Suppressor macrophage treated with lipopolysaccharide for 4 hours (primary cell): ENCODE measurements around the gene PTPRN2.

Source experiments
- DNase-seq: peaks from one replicate; pipeline ENCODE4 v3.0.0-alpha.2; 2020

Gene PTPRN2

GRCh38 chr7:157688533-157689268, 898.9 kb downstream of the PTPRN2 start:
- DNase-seq = no peak

DNA sequence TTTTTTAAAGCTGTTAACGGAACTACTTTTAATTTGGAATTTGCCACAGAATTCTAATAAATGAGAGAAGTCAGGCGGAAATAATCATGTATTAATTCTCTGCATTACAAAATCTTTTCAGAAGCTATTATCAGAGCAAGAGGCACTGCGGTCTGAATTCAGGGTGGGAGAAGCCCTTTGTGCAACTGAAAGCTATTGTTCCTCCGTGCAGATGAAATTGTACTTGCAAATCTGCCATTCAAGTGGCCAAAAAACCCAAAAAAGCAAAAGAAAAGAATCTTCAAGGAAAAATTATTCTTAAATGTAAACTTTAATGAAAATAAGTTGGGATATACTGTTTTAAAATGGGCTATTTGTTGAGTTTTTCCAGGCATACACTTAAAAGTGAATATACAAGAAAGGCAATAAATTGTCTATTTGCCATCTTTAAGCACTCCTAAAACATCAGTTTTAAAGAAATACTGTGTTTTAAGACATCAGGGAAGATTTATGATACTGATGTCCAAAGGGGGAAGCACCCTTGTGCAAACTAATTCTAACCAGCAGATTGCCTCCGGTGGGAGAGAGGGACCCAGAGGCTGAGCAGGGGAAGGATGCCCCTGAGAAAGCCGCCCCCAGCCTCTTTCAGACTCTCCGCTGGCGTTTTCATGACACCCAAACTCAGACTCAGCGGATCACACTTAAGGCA, 899.6 kb downstream of the PTPRN2 start:
- no peak for DNase-seq

GRCh38 chr7:157687158-157687557, 900.5 kb downstream of the PTPRN2 start:
- no peak for DNase-seq

DNA sequence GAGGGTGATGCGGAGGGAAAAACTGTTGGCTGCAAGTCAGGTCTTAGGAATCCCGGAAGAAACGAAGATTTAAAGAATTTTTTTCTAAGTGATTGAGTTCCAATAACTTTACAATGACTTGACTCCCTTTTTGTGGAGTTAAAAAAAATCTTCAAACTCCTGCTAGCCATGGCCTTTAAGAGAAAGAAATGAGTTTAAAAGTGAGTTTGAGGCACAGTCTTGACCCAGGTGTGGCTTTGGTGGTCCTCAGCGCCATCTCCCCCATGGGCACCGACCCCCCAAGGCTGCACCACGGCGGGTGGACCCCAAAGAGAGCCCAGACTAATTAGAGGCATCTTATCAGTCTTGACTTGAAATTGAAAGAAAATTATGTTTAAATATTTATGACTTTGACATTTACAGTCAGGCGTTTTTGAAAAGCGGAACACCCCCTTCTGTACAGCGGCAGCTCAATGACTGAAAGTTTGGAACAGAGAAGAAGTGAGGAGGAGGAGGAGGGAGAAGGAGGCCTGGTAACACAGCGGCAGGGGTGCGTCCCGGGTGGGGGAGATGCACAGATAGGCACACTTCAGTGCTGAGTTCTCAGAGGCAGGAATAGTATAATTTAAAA, 901.2 kb downstream of the PTPRN2 start:
- no peak for DNase-seq

- DNase-seq = no peak
Measured at GRCh38 chr7:157685430-157686284, 902.0 kb downstream of the PTPRN2 start.

- DNase-seq = no peak
Measured at GRCh38 chr7:157684909-157685429, 902.7 kb downstream of the PTPRN2 start.

GRCh38 chr7:157684157-157684908, 903.3 kb downstream of the PTPRN2 start:
- no peak for DNase-seq

DNA sequence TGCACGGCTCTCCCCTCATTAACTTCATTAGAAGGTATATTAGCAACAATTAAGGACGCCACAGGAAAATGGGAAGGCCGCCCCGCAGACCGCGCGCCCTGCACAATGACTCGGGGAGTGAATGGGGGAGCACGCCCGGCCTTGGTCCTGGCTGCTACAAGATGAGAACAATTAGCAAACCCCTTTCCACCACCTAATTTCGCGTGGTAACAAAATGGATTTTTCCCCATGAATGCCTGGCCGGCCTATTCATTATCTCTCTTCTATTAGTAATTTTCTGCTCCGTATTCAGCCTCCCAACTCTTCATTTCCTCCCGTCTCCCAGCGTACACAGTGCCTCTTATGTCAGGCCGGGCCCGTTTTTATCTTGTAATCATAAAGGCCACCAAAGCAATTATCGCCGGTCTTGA, 903.9 kb downstream of the PTPRN2 start:
- no peak for DNase-seq

DNA sequence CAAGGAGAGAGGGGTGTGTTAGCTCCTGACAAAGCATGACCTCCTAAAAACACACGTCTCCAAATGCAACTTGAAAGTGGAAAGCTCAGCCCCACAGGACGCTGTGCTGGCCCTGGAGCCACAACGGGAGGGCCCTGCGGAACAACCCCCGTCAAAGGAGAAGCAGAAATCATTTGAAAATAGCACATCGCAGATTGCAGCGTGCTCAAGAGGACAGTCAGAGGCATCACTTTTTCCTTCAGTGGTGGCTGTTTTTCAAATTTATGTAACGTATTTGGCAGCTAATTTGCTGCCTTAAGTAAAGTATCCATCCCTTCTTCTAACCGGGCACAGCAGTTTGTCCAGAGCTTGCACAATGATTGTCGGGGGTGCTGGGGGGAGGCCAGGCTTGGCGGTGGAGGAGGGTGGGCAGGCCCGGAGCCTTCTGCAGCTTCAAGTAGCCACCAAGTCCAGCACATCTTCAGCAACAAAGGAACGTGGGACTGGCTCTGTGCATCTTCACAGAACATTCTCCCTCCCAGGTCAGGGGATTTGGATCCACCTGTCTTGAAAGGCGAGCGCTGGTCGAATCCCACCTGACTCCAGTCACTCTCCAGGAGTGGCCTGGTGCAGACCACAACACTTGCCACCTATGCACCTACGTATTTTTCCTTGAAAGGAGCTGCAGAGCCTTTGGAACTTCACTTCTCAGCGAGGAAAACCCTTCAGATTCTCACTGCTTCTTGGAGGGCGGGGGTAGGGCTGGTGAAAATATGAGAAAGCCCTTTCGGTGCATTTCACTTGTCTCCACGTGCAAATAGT, 904.5 kb downstream of the PTPRN2 start:
- no peak for DNase-seq

DNA sequence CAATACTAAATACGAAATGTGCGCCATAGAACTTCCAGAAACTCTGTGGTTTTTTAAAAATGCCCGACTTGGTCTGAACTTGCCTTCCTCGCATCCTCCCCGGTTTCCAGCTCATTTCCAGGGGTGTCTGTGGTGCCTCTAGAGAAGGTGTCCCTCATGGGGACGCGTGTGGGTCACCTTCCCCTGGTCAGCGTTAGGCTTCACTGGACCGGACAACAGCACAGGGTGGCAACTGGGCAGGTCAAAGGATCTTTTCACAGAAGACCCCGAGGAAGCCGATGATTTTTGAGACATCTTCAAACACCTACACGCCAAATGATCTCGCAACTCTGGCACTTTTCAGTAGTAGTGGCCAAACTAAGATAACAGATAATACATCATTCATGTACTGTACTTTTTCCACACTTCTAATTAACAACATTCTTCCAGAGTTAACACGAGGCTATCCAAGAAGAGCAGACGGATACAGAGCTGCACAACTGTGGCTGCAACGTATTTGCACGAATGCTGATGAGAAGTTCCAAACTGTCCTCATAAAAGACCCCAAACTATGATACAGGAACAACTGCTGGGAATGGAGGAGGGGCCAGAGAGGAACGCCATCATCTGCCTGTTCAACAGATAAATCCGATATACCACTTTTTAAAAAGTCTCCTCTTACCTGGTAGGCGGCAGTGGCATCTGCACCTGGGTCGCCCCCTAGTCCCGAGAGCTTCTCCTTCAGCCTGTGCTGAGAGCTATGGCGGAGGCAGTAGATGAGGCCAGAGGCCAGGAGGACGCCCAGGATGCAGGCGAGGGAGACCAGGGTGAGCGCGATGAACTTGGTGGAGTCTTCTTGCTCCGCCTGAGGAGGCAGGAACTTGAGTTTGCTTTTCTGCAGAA, 905.3 kb downstream of the PTPRN2 start:
- DNase-seq = no peak

- no peak for DNase-seq
Measured at GRCh38 chr7:157679607-157680006, 908.0 kb downstream of the PTPRN2 start.

DNA sequence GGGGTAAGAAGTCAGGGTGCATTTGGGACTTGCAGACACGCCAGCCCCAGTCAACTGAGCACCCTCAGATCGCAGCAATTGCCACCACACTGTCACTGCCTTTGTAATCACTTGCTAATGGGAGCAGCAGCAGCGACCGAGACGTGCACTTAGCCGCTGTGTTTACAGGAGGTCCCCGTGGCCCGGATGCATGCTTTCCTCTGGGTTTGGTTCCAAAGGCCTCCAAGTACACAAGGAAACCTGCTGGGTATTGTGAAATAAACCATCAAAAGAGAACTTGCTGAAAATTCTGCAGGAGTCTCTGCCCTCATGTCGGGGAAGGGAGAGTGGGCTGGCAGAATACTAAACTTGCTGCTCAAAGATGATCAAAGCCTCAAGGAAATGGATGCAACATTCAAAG, 909.1 kb downstream of the PTPRN2 start:
- DNase-seq = no peak

DNA sequence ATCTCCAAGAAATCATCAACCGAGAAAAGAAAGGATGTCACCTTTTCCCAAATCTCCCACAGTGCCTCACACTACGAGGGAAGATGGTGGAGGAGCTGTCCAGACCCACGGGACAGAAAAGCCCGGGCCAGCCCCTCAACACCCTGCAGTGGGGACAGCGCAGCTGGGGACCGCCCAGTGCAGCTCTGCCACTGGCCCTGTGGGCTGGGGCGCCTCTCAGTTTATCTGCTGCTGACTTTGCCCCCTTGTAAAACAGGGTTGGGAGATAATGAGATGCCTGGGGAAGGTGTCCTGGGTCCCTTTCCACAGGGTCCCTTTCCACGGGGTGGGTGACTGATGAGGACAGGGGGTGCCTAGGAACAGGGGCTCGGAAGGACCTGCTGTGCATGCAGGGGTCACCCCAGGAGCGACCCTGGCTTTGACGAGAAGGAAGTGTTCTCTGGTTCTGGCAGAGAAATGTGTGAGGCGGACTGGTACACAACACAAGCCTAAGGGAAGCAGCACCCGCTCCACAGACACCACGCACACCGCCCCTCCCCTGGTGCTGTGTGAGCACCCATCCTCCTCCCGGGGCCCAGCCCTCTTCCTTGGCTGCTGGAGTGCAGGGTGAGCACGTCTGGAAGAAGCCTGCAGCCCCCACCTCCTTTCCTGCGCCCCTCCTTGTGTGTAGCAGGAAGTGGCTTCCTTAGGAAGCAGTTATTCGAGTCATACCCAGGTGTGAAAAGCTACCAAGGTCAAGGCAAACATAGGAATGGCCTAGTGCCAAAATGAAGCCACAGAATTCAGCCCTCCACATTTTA, 911.0 kb downstream of the PTPRN2 start:
- DNase-seq = no peak

DNA sequence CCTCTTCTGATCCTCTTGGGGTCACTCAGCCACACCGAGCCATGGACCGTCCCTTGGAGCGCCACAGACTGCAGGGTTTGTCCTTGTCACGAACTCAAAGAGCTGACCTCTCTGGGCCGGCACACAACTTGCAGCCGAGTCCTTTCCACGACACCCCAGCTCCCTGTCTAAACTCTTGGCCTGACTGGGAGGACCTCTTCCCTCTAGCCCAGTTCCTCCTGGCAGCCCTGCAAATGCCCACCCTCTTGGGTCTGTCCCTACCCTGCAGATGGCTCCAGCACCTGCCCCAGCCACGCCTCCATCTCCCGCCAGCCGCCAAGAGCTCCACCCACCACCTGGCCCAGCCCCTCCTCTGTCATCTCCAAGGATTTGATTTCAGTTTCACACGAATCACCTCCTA, 911.6 kb downstream of the PTPRN2 start:
- DNase-seq = no peak

DNA sequence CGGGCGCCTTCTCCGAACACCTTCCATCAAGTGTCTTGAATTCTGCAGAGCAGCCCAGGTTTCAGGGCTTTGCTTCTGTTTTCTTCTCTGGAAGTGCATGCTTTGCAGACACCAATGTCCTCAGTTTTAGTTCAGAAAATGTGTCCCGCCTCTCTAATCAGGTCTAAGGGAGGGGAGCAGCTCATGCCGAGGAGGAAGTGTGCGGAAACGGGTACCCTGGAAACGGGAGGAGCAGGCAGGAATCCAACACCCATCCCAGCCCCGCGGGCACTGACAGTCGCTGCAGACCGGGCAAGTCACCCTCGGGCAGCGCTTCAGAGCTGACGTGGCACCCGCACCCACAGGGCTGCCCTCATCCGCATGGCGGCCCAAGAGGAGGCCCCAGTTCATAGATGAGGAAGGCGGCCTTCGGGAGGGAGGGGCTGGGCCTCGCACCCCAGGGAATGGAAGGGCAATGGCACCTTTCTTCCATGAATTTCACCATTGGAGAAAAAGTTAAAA, 912.1 kb downstream of the PTPRN2 start:
- DNase-seq = no peak

DNA sequence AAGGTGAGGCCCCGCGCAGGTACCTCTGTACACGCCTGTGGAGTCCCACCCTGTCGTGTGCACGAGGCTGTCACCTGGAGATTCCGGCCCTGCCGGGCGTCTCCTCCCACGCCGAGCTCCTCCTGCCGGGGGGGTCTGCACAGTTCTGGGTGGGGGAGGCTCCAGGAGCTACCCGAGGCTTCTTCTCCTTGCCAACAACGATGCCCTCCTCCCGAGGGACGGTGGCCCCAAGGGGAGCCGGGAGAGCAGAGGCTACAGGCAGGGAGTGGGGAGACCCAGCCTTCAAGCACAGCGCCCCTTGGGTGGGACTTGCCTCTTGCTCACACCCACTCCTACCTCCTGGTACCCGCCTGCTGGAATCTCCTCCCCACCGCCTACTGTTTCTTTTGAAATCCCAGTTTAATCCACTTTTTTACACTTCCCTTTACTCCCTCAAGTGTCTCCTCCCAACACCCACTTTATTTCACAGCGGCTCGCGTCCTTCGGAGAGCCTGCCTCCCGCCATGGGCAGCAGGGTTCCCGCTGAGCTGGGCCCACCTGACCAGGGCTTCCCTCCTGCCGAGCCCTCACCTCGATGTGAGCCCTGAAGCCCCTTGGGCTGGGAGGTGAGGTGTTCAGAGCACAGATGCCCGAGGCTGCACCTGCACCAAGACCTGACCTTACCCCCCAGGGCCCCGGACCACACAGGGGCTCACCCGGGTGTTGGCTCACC, 912.8 kb downstream of the PTPRN2 start:
- no peak for DNase-seq

DNA sequence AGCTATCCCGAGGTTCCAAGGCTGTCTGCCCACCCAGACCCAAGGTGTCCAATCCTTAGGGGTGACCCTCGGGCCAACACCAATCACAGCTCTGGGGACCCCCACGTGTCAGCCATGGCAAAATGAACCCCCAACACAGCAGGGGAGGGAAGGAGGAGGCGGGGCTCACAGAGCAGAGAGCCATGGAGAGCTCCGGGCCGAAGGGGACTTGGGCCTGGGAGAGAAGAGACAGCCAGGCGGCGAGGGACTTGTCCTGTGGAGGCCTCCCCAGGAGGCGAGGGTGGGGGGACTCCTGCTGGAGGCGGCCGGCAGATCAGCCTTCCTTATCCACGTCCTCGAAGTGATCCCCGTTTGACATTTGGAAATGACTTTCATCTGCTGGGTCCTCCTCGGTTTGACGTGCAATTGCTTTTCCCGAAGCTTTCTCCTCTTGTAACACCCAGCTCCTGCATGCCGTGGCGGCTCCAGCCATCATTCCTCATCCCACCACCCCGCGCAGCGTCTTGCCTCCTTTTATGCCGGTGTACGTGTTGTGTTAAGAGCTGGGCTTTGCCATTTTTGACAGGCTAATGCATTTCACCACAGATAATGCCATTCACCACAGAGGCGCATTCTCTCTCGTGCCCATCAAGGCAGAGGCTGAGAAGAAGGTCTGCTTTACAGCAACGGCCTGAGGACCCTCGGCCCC, 913.5 kb downstream of the PTPRN2 start:
- no peak for DNase-seq

DNA sequence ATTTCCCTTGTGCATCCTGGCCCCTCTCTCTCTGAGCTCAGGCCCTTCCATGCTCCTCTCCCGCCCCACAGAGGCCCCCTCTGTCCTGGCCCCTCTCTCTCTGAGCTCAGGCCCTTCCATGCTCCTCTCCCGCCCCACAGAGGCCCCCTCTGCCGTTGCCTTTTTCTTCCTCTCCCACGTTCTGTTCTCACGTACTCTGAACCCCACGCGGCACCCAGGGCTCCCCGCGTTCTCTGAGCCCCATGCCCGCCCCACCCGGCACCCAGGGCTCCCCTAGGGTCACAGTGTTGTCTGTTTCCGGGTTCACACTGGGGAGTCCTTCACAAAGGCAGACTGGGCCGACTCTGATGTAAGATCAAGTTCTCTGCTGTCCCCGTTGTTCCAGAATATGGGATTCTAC, 914.0 kb downstream of the PTPRN2 start:
- DNase-seq = no peak
